PC-9 (cell line): ENCODE results near the gene PLAAT4. TPM values are rescaled to one million over a fixed set of nuclear protein-coding genes. Genes with fewer than 3 reads are reported as not detected.

Experiments used
- BruUV-seq: library from RNA; stranded (reverse); fragments of 400-500 nt; replicated peaks from 2 replicates; lab custom pipeline; 2021; lab: Mats Ljungman, UMichigan
- CTCF ChIA-PET: fragments of 300-600 bp; sonication (Branson Sonifier 250); formaldehyde crosslinking; loops from one replicate; lab custom pipeline; 2022; ENCODE audit warnings: antibody characterized with exemption; lab: Charles Lee
- POLR2A ChIA-PET: fragments of 300-600 bp; sonication (Branson Sonifier 250); formaldehyde crosslinking; loops from one replicate; lab custom pipeline; 2022; ENCODE audit warnings: antibody characterized with exemption; ENCODE audit not compliant: unreplicated experiment; lab: Charles Lee
- DNase-seq, 2 experiments: peaks; one replicate each; pipeline versions ENCODE4 v3.0.0 to v3.0.0-alpha.2; 2015 to 2022; ENCODE audit warnings: mixed read lengths in 1 of 2
- H2AFZ ChIP-seq: fragments of 200-600 bp; sonication (generic); 2 replicates; pipeline ENCODE4 v1.8.1; 2017; ENCODE audit warnings: antibody characterized with exemption
- H3F3A ChIP-seq: fragments of 200-600 bp; sonication (generic); 2 replicates; pipeline ENCODE4 v1.8.1; 2017; ENCODE audit warnings: antibody characterized with exemption, mild to moderate bottlenecking, low read depth; ENCODE audit not compliant: insufficient read depth
- H3K27ac ChIP-seq: fragments of 200-600 bp; sonication (generic); 2 replicates; pipeline ENCODE4 v1.6.1; 2016; ENCODE audit warnings: mixed run types
- H3K27me3 ChIP-seq: fragments of 200-600 bp; sonication (generic); 2 replicates; pipeline ENCODE4 v1.6.1; 2016; ENCODE audit warnings: low read depth, mixed run types; ENCODE audit not compliant: insufficient read depth
- H3K36me3 ChIP-seq: fragments of 200-600 bp; sonication (generic); 2 replicates; pipeline ENCODE4 v1.6.1; 2016; ENCODE audit warnings: low read depth, mixed run types
- H3K4me1 ChIP-seq: fragments of 200-600 bp; sonication (generic); replicated peaks from 2 replicates; pipeline ENCODE4 v1.6.1; 2016; ENCODE audit warnings: mixed run types; ENCODE audit not compliant: insufficient read depth
- H3K4me2 ChIP-seq: fragments of 200-600 bp; sonication (generic); 2 replicates; pipeline ENCODE4 v1.6.1; 2017; ENCODE audit warnings: mixed run types
- H3K4me3 ChIP-seq: fragments of 200-600 bp; sonication (generic); 2 replicates; pipeline ENCODE4 v1.6.1; 2016; ENCODE audit warnings: mixed run types
- H3K79me2 ChIP-seq: fragments of 200-600 bp; sonication (generic); 2 replicates; pipeline ENCODE4 v1.6.1; 2017; ENCODE audit warnings: low read depth, mixed run types
- H3K9me2 ChIP-seq: fragments of 200-600 bp; sonication (generic); 2 replicates; pipeline ENCODE4 v1.8.1; 2017; ENCODE audit warnings: mild to moderate bottlenecking; ENCODE audit not compliant: insufficient read depth
- H3K9me3 ChIP-seq: fragments of 200-600 bp; sonication (generic); 2 replicates; pipeline ENCODE4 v1.8.1; 2016; ENCODE audit warnings: low read depth; ENCODE audit not compliant: insufficient read depth
- H4K20me1 ChIP-seq: fragments of 200-600 bp; sonication (generic); 2 replicates; pipeline ENCODE4 v1.8.1; 2017; ENCODE audit not compliant: insufficient read depth
- EZH2 ChIP-seq: fragments of 200-600 bp; sonication (generic); IDR thresholded peaks from 2 replicates; pipeline ENCODE4 v1.8.0; 2017; ENCODE audit warnings: antibody characterized with exemption, low read depth
- intact Hi-C: fragments of 100-400 bp; cut with micrococcal nuclease; formaldehyde crosslinking; loops from one replicate; pipeline ENCODE4 v1.10.0; 2022; ENCODE audit not compliant: unreplicated experiment
- total RNA-seq: library from RNA; stranded (reverse); gene quantifications from 2 replicates; pipeline ENCODE4 v1.2.3, GENCODE V29; 2021
- TF ChIP-seq, protein P1 (sequence below): fragments of 200-600 bp; sonication (generic); conservative IDR thresholded peaks from 2 replicates; pipeline ENCODE4 v1.6.1; 2017; ENCODE audit warnings: mixed run types, antibody characterized with exemption, mild to moderate bottlenecking, moderate library complexity

The PLAAT4 gene
- total RNA-seq, 1 experiment from 2014 or later, result 64.6 TPM

GRCh38 chr11:63563201-63564055 lies 26.8 kb downstream of the PLAAT4 start, which contains the start of gene PLAAT2:
PLAAT2 (minus strand) TSS chr11:63563379; CDS start chr11:63563324, 55 bp downstream.
- Histone ChIP-seq H3F3A (peaks cover 29% of the 10 kb centered on the region), H3K9me2 (no peaks in the 10 kb centered on the region; the same call in 1 of the 2 replicates), H3K4me1 (peaks cover 60% of the 10 kb centered on the region), H2AFZ (no peak within 1 kb of the TSS), H3K27me3 (no peaks in the 10 kb centered on the region), H3K27ac (no peak within 1 kb of the TSS), H3K4me2 (no peak within 1 kb of the TSS), H3K4me3 (no peak within 1 kb of the TSS), H3K79me2 (no peaks in the 10 kb centered on the region), H3K9me3 (no peaks in the 10 kb centered on the region), H4K20me1 (no peaks in the 10 kb centered on the region), H3K36me3 (no peaks in the 10 kb centered on the region)
- POLR2A ChIA-PET, result interaction anchor here (0.6 kb wide), 1 partner anchor 91 kb away, joined by 3 read pairs; no protein-coding TSS in a partner anchor
- no peak for TF ChIP-seq EZH2
- TF ChIP-seq, protein P1, sequence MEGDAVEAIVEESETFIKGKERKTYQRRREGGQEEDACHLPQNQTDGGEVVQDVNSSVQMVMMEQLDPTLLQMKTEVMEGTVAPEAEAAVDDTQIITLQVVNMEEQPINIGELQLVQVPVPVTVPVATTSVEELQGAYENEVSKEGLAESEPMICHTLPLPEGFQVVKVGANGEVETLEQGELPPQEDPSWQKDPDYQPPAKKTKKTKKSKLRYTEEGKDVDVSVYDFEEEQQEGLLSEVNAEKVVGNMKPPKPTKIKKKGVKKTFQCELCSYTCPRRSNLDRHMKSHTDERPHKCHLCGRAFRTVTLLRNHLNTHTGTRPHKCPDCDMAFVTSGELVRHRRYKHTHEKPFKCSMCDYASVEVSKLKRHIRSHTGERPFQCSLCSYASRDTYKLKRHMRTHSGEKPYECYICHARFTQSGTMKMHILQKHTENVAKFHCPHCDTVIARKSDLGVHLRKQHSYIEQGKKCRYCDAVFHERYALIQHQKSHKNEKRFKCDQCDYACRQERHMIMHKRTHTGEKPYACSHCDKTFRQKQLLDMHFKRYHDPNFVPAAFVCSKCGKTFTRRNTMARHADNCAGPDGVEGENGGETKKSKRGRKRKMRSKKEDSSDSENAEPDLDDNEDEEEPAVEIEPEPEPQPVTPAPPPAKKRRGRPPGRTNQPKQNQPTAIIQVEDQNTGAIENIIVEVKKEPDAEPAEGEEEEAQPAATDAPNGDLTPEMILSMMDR, result no peak
- intact Hi-C loops, result loop anchor here (10.0 kb wide), 2 partner anchors 49 to 89 kb away; no protein-coding TSS in a partner anchor
- CTCF ChIA-PET, result interaction anchor here (0.5 to 0.7 kb wide), 4 partner anchors 21 to 688 kb away, joined by 4 to 9 read pairs (median 6); no protein-coding TSS in a partner anchor
- no TSS peak for BruUV-seq
- no peak for DNase-seq

GRCh38 chr11:63564056-63564774 lies 27.6 kb downstream of the PLAAT4 start:
- TSS peak; percentile 57 for BruUV-seq
- Histone ChIP-seq H3K4me3 (no peak overlapping the region), H3K36me3 (no peaks in the 10 kb centered on the region), H3K79me2 (no peaks in the 10 kb centered on the region), H3K9me2 (no peaks in the 10 kb centered on the region; the same call in 1 of the 2 replicates), H3K9me3 (no peaks in the 10 kb centered on the region), H3K27me3 (no peaks in the 10 kb centered on the region), H4K20me1 (no peaks in the 10 kb centered on the region), H3K27ac (peak overlapping the region; percentile 77), H3K4me2 (peak overlapping the region; percentile 34; the same call in 1 of the 2 replicates), H3K4me1 (peaks cover 60% of the 10 kb centered on the region), H3F3A (peaks cover 37% of the 10 kb centered on the region), H2AFZ (no peak overlapping the region)
- ChIA-PET POLR2A (interaction anchor here (0.6 to 1.1 kb wide), 5 partner anchors 20 to 50 kb away, joined by 3 to 4 read pairs (median 3); partner anchors contain the start of gene PLAAT3), CTCF (interaction anchor here (0.6 to 1.1 kb wide), 5 partner anchors 32 to 688 kb away, joined by 4 to 9 read pairs (median 4); no protein-coding TSS in a partner anchor)
- intact Hi-C loops, result loop anchor here (10.0 kb wide), 2 partner anchors 49 to 89 kb away; no protein-coding TSS in a partner anchor
- DNase-seq, result peak in 1 of 2 experiments; percentile 18
- TF ChIP-seq, protein P1, result no peak
- TF ChIP-seq EZH2, result no peak
